ENCODE data around the gene MPPED2.

Gene MPPED2

DNA sequence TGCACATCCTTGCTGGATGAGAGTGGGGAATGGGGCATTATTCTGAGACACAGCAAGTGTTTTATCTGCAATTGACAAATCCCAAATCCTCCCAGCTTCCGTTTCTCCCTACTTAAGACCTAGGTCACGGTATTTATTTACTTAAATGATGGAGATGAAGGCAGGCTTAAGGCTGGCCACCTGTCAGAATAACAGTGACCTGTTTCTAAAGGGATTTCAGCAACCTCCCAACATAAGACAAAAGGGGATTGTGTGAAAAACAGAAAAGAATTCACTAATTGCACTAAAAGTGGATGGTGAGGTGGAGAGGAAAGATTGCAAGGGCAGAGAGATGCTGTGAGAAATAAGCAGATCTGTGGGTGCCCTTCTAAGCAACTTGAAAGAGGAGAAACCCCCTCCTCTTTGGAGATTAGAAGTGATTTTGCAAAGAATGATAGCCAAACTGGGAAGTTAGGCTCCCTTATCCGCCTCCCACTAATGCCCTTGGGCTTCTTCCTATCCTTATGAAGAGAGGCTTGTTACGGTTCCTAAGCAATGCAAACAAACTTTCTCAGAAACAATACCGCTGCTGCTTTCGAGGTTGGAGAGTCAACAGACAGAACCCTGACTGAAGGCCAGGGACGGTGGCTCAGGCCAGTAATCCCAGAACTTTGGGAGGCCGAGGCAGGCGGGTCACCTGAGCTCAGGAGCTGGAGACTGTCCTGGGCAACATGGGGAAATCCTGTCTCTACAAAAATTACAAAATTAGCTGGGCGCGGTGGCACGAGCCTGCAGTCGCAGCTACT lies 179.0 kb downstream of the MPPED2 start:
- DNase-seq = no peak

- DNase-seq = no peak
These were observed 180.8 kb downstream of the MPPED2 start for GRCh38 chr11:30405385-30405784.

- no peak for DNase-seq
These were observed 182.0 kb downstream of the MPPED2 start for GRCh38 chr11:30404136-30404535.

DNA sequence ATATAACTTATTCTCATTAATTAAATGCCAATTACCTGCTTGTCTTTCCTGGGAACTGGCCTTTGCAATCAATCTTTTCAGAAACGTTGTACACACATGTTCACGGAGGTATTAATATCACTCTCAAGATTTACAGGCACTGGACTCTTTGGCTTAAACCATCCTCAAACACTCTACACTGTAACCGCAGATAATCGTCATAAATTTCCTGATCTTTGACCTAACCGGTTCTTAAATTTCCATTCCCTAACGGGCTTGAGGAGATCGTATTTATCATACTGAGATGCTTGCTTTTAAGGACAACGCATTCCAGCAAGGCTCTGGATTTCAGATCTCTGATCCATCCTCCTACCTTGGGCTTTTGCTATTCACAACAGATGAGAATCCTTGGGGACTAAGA lies 190.4 kb downstream of the MPPED2 start:
- no peak for DNase-seq

DNA sequence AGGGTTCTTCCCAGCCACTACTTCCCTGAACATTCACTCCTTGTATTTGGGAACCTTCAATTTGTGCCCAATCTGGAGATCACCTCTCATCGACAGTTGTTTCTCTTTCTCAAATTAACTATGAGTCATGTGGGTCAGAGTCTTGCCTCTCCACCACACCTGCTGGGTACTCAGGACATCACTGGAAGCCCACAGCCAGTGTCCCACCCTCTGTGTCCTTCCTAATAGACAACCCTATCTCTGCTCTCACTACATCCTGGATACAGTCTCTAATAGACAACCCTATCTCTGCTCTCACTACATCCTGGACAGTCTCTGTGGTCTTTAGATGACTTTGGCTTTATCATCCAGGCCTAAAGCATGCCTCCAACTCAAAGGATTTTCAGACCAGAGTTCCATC lies 193.1 kb downstream of the MPPED2 start:
- DNase-seq = no peak

GRCh38 chr11:30392221-30392784 lies 193.8 kb downstream of the MPPED2 start:
- DNase-seq = no peak

- DNase-seq = no peak
These were observed 197.2 kb downstream of the MPPED2 start for GRCh38 chr11:30388957-30389356.

GRCh38 chr11:30387891-30388861 lies 198.0 kb downstream of the MPPED2 start:
- no peak for DNase-seq

GRCh38 chr11:30381879-30382278 lies 204.3 kb downstream of the MPPED2 start:
- no peak for DNase-seq

- no peak for DNase-seq
These were observed 205.3 kb downstream of the MPPED2 start for GRCh38 chr11:30380846-30381245.

DNA sequence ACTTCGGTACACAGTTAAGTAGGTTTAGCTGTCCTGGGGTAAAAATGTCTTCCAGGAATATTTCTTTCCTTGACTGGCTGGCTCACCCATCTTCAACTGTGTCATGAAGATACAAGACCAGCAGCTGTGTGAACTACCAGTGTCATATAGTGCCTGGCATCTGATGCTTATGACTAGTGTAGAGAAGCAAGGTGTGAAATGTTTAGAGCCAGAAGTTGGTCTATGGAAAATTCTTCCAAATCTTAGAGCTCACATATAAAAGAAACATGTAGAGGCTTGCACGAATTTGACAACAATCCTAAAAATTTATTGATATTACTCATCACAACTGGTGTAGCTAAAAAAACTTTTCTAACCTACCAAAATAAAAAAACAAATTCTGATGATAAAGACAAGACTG lies 208.8 kb downstream of the MPPED2 start:
- DNase-seq = no peak

DNA sequence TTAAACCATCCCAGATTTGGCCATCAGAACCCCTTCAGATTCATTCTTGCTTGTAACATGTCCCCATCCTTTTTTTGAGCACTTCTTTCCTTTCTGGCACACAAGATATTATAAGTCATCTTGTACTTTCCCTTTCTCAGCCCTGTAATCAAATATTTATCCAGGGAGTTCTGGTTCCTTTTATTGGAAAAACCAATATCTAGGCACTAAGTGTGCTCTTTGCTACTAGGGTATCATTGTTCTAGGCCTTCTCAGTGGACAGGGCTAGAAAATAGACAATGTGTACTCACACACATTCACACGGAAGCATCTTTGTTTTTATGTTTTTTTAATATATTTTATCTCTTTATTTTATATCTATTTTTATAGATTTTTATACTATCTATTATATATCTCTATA lies 216.0 kb downstream of the MPPED2 start:
- no peak for DNase-seq

- DNase-seq = no peak
These were observed 217.8 kb downstream of the MPPED2 start for GRCh38 chr11:30368394-30368793.

DNA sequence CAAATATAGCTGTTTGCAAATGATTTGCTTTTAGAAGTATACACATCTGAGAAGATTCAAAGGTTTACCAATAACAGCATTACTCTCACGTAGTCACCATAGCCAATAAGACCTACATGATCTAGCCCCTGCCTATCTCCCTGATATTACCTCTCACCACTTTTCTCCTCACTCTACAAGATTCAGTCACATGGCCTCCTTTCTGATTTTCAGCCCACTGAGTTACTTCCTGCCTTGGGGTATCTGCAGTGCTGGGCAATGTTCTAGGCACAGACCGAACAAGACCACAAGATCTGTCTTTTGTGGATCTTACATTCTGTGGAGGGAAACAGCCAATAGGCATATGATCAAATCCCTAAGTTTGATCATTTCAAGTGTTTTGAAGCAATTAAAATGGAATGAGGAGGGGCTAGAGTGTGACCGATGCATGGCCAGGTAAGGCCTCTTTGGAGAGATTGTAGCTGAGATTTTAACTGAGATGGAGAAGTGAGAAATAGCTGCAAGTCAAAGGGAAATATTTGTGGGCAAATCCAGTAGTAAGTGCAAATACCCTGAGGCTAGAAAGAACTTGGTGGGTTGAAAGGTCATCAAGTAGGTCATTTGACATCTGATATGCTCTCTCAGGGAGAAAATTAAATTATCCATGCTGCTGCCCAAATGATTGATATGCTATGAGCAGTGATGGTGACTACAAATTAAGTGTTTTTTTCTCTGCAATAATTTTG lies 220.2 kb downstream of the MPPED2 start:
- no peak for DNase-seq

GRCh38 chr11:30364837-30365482 lies 221.2 kb downstream of the MPPED2 start:
- DNase-seq = no peak

DNA sequence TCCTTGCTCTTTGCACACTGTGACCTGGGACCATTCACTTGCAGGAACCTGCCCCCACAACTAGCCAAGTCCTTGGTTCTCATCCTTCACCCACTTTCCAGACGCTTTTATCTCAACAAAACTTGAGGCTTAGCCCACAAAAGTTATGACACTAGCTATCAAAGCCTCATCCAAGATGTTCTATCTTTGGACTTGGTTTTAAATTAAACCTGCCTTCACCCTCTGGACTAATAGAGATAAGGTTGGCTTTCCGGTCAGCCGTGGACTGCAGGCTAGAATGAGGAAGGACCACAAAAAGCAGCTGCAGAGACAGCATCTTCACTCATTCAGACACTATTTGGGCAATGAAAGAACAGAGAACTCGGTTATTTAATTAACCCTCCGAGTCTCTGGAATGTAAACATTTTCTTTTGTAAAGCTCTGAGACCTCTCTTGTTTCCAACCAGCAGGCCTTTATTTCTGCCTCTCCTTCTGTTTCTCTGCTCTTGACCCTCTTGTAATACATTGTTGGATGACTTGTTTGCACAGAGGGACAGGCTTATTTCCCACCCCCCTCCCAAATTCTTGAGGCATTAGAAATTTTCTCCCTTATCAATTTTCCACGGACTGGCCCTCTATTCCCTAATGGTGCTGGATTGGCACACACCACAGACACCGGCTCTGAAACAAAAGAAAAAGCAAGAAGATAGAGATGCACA lies 221.9 kb downstream of the MPPED2 start:
- no peak for DNase-seq

- no peak for DNase-seq
These were observed 225.4 kb downstream of the MPPED2 start for GRCh38 chr11:30360741-30361140.
